Subcutaneous abdominal adipose tissue (tissue), 5 donors: Measurements from ENCODE around the gene SLC17A5.
"Not testable (repeated sequence)": the region's sequence is repeated elsewhere in the genome, so short reads cannot be mapped to it uniquely, and the experiment has no call there.

Experiments
- H3K27ac ChIP-seq: one replicate; pipeline ENCODE4 v1.7.0; 2013; ENCODE audit warnings: low read depth, mild to moderate bottlenecking, inconsistent platforms, low read length, moderate library complexity
- H3K27me3 ChIP-seq, 5 donors: one replicate each; pipeline ENCODE4 v1.7.0; 2013; ENCODE audit warnings: low read length in 5 of 5, inconsistent platforms in 1 of 5; ENCODE audit not compliant: control insufficient read depth in 5 of 5, insufficient read depth in 4 of 5
- H3K36me3 ChIP-seq, 5 donors: one replicate each; pipeline ENCODE4 v1.7.0; 2013; ENCODE audit warnings: low read length in 5 of 5; ENCODE audit not compliant: control insufficient read depth in 5 of 5, insufficient read depth in 5 of 5
- H3K4me1 ChIP-seq, 5 donors: one replicate each; pipeline ENCODE4 v1.7.0; 2013; ENCODE audit warnings: low read length in 5 of 5, mild to moderate bottlenecking in 3 of 5, moderate library complexity in 1 of 5; ENCODE audit not compliant: control insufficient read depth in 5 of 5, insufficient read depth in 5 of 5
- H3K4me3 ChIP-seq, 5 donors: one replicate each; pipeline ENCODE4 v1.7.0; 2013; ENCODE audit warnings: low read length in 5 of 5, low read depth in 1 of 5
- H3K9ac ChIP-seq, 5 donors: one replicate each; pipeline ENCODE4 v1.7.0; 2013; ENCODE audit warnings: low read length in 5 of 5, mild to moderate bottlenecking in 4 of 5, moderate library complexity in 3 of 5
- H3K9me3 ChIP-seq, 5 donors: one replicate each; pipeline ENCODE4 v1.7.0; 2013; ENCODE audit warnings: low read length in 5 of 5; ENCODE audit not compliant: control insufficient read depth in 5 of 5
- donor health status: healthy.
- donor health status: healthy.
- donor health status: healthy.
- donor health status: healthy.
- donor health status: healthy.

Gene SLC17A5

DNA sequence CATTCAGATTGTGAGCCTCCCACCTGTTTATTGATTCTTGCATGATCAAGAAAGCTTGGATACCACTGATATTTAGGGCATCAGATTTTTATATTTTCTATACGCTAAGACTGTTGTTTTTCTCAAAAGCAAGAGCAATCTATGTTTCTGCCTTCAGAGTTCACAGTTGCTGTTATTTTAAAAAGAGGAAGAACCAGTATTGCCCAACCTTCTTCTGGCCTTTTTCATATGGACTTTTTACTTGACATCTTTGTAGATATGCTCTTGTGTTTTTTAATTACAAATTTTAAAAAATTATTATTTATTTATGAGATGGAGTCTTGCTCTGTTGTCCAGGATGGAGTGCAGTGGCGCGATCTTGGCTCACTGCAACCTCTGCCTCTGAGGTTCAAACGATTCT is 28.9 kb downstream of the SLC17A5 start:
- no peaks in the 10 kb centered on the region for H3K27me3 ChIP-seq
- no peak overlapping the region for H3K4me3 ChIP-seq
- no peak overlapping the region for H3K27ac ChIP-seq
- peaks cover 3 to 37% (median 14%) of the 10 kb centered on the region in 5 donors for H3K36me3 ChIP-seq
- H3K4me1 ChIP-seq, result no peaks in the 10 kb centered on the region
- no peaks in the 10 kb centered on the region for H3K9me3 ChIP-seq
- H3K9ac ChIP-seq, result no peak overlapping the region

GRCh38 chr6:73623480-73623879 is 30.3 kb downstream of the SLC17A5 start:
- H3K27me3 ChIP-seq, H3K9ac ChIP-seq, H3K4me1 ChIP-seq, H3K27ac ChIP-seq, H3K9me3 ChIP-seq, H3K4me3 ChIP-seq: not testable (repeated sequence)
- peaks cover 3 to 37% (median 15%) of the 10 kb centered on the region in 5 donors for H3K36me3 ChIP-seq

GRCh38 chr6:73618082-73618481 is 35.7 kb downstream of the SLC17A5 start:
- not testable (repeated sequence) for H3K4me1 ChIP-seq, H3K27me3 ChIP-seq, H3K9me3 ChIP-seq, H3K9ac ChIP-seq, H3K27ac ChIP-seq, H3K4me3 ChIP-seq
- peaks cover 0 to 43% (median 24%) of the 10 kb centered on the region in 5 donors for H3K36me3 ChIP-seq

- Histone ChIP-seq H3K27ac (no peak overlapping the region), H3K27me3 (no peaks in the 10 kb centered on the region), H3K9me3 (no peaks in the 10 kb centered on the region), H3K4me1 (peaks cover 0 to 2% (median 0%) of the 10 kb centered on the region in 5 donors), H3K9ac (no peak overlapping the region), H3K36me3 (peaks cover 2 to 38% (median 21%) of the 10 kb centered on the region in 5 donors), H3K4me3 (no peak overlapping the region)
Measured at GRCh38 chr6:73614802-73615201, 39.0 kb downstream of the SLC17A5 start.

DNA sequence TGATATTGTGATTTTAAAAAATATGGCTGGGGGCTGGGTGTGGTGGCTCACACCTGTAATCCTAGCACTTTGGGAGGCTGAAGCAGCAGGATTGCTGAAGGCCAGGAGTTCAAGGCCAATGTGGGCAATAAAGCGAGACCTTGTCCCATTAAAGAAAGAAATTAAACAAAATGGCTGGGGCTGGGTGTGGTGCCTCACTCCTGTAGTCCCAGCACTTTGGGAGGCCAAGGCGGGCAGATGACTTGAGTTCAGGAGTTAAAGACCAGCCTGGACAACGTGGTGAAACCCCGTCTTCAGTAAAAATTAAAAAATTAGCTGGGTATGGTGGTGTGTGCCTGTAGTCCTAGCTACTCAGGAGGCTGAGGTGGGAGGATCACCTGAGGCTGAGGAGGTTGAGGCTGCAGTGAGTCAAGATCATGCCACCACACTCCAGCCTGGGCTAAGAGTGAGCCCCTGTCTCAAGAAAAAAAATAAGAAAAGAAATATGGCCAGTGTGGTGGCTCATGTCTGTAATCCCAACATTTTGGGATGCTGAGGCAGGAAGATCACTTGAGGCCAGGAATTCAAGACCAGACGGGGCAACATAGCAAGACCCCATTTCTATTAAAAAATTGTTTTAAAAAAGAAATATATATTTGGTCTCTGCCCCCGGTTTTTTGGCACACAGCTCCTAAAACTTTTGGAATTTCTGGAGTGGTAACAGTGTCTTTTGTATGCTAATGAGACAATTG is 39.8 kb downstream of the SLC17A5 start:
- Histone ChIP-seq H3K9ac (no peak overlapping the region), H3K27ac (no peak overlapping the region), H3K9me3 (no peaks in the 10 kb centered on the region), H3K4me1 (peaks cover 0 to 2% (median 0%) of the 10 kb centered on the region in 5 donors), H3K36me3 (peaks cover 7 to 40% (median 25%) of the 10 kb centered on the region in 5 donors), H3K27me3 (no peaks in the 10 kb centered on the region), H3K4me3 (no peak overlapping the region)

DNA sequence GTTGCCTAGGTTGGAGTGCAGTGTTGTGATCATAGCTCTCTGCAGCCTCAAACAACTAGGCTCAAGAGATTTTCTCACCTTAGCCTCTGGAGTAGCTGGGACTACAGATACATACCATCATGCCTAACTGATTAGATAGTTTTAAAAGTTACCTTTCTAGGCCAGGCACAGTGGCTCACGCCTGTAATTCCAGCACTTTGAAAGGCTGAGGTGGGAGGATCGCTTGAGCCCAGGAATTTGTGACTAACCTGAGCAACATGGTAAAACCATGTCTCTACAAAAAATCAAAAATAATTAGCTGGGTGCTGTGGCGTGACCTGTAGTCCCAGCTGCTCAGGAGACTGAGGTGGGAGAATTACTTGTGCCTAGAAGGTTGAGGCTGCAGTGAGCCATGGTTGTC is 41.2 kb downstream of the SLC17A5 start:
- H3K27ac ChIP-seq, result no peak overlapping the region
- no peaks in the 10 kb centered on the region for H3K27me3 ChIP-seq
- H3K36me3 ChIP-seq, result peaks cover 11 to 46% (median 26%) of the 10 kb centered on the region in 5 donors
- no peaks in the 10 kb centered on the region for H3K9me3 ChIP-seq
- H3K9ac ChIP-seq, result no peak overlapping the region
- peaks cover 0 to 2% (median 0%) of the 10 kb centered on the region in 5 donors for H3K4me1 ChIP-seq
- no peak overlapping the region for H3K4me3 ChIP-seq

DNA sequence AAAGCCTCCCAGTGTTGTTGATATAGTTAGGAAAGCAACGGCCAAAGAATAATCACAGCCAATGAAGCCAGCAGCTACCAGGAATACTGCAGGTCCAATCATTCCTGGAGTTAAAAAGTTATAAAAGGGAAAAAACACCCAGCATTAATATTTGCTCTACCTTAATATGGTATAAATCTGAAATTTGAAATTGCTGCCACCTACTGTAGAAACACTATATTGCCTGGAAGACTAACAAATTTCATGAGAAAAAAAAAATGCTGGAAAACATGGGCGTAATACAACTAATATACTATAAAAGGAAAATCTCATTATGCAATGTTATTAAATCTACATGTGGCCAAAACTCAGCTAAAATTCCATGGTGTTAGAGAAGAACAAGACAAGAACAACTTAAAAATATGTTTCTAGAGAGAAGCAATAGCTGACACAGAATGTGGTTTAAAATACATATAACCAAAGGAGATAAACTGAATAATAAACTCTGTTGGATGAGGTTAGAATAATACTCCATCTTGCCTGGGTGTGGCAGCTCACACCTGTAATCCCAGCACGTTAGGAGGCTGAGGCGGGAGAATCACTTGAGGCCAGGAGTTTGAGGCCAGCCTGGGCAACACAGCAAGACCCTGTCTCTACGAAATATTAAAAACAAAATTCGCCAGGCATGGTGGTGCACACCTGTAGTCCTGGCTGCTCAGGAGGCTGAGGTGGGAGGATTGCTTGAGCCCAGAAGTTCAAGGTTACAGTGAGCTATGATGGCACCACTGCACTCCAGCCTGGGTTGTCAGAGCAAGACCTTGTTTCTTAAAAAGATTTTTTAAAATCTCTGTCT is 43.1 kb downstream of the SLC17A5 start:
- Histone ChIP-seq H3K36me3 (peaks cover 11 to 56% (median 26%) of the 10 kb centered on the region in 5 donors), H3K9ac (no peak overlapping the region)

GRCh38 chr6:73608761-73609160 is 45.0 kb downstream of the SLC17A5 start:
- peaks cover 16 to 51% (median 19%) of the 10 kb centered on the region in 5 donors for H3K36me3 ChIP-seq
- no peaks in the 10 kb centered on the region for H3K27me3 ChIP-seq
- H3K27ac ChIP-seq, result no peak overlapping the region
- H3K9me3 ChIP-seq, result no peaks in the 10 kb centered on the region
- H3K4me3 ChIP-seq, result no peak overlapping the region
- peaks cover 0 to 2% (median 0%) of the 10 kb centered on the region in 5 donors for H3K4me1 ChIP-seq
- H3K9ac ChIP-seq, result no peak overlapping the region

More for the DNA sequence above, 43.1 kb downstream of the SLC17A5 start:
- no peak overlapping the region for H3K27ac ChIP-seq
- H3K27me3 ChIP-seq, result no peaks in the 10 kb centered on the region
- H3K4me3 ChIP-seq, result no peak overlapping the region
- H3K4me1 ChIP-seq, result peaks cover 0 to 2% (median 0%) of the 10 kb centered on the region in 5 donors
- H3K9me3 ChIP-seq, result no peaks in the 10 kb centered on the region

DNA sequence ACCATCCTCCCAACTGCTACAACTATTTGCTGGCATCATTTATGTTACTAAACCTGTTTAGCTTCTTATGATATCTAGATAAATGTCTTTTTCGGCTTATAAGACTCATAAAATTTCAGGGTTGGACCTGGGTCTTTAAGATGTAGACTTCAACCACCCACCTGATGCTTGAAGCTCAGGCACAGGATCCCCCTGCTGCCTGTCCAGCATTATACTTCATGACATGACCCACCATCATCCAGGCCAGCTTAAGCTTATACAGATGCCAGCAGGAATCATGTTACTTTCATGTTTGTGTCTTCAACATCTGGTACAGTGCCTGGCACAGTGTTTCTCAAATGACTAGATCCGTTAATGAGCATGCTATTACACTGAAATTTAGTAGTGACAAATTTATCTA is 47.4 kb downstream of the SLC17A5 start:
- no peak overlapping the region for H3K27ac ChIP-seq
- no peaks in the 10 kb centered on the region for H3K9me3 ChIP-seq
- H3K4me3 ChIP-seq, result no peak overlapping the region
- no peak overlapping the region for H3K9ac ChIP-seq
- peaks cover 14 to 44% (median 16%) of the 10 kb centered on the region in 5 donors for H3K36me3 ChIP-seq
- no peaks in the 10 kb centered on the region for H3K27me3 ChIP-seq
- H3K4me1 ChIP-seq, result peaks cover 0 to 2% (median 0%) of the 10 kb centered on the region in 5 donors

DNA sequence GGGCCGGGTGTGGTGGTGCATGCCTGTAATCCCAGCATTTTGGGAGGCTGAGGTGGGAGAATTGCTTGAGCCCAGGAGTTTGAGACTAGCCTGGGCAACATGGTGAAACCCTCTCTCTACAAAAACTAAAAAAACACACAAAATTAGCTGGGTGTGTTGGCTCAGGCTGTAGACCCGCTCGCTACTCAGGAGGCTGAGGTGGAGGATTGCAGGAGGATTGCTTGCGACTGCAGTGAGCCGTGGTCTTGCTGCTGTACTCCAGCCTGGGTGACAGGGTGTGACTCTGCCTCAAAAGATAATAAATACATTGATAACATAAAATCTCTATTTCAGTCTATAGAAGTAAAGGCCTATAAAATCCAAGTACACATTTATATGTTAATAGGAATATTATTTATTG is 49.3 kb downstream of the SLC17A5 start:
- peaks cover 15 to 42% (median 16%) of the 10 kb centered on the region in 5 donors for H3K36me3 ChIP-seq

More for the DNA sequence above, 49.3 kb downstream of the SLC17A5 start:
- no peak overlapping the region for H3K9ac ChIP-seq
- H3K4me3 ChIP-seq, result no peak overlapping the region
- no peak overlapping the region for H3K27ac ChIP-seq
- H3K9me3 ChIP-seq, result no peaks in the 10 kb centered on the region
- no peaks in the 10 kb centered on the region for H3K4me1 ChIP-seq
- no peaks in the 10 kb centered on the region for H3K27me3 ChIP-seq
